Neural progenitor cell (in vitro differentiated cells): Measurements from ENCODE around the gene GM2A. TPM values are rescaled to one million over a fixed set of nuclear protein-coding genes. Genes with fewer than 3 reads are reported as not detected.

Source experiments
- DNase-seq: peaks from one replicate; pipeline ENCODE4 v3.0.0-alpha.2; 2016; ENCODE audit warnings: low spot score
- H2AFZ ChIP-seq: fragments of 200-600 bp; sonication (generic); replicated peaks from 2 replicates; pipeline ENCODE4 v1.6.1; 2016; ENCODE audit warnings: antibody characterized with exemption
- H3F3A ChIP-seq: fragments of 200-600 bp; sonication (generic); 2 replicates; pipeline ENCODE4 v1.6.1; 2016; ENCODE audit warnings: antibody characterized with exemption, low read depth
- H3K27ac ChIP-seq: fragments of 200-600 bp; sonication (generic); 2 replicates; pipeline ENCODE4 v1.5.1; 2016; ENCODE audit warnings: mild to moderate bottlenecking
- H3K27me3 ChIP-seq: fragments of 200-600 bp; sonication (generic); 2 replicates; pipeline ENCODE4 v1.6.1; 2016; ENCODE audit warnings: mild to moderate bottlenecking, moderate library complexity
- H3K36me3 ChIP-seq: fragments of 200-600 bp; sonication (generic); 2 replicates; pipeline ENCODE4 v1.5.1; 2016
- H3K4me1 ChIP-seq: fragments of 200-600 bp; sonication (generic); 2 replicates; pipeline ENCODE4 v1.6.1; 2016; ENCODE audit warnings: mixed run types
- H3K4me2 ChIP-seq: fragments of 200-600 bp; sonication (generic); 2 replicates; pipeline ENCODE4 v1.6.1; 2016
- H3K4me3 ChIP-seq: fragments of 200-600 bp; sonication (generic); 2 replicates; pipeline ENCODE4 v1.5.1; 2016
- H3K79me2 ChIP-seq: fragments of 200-600 bp; sonication (generic); 2 replicates; pipeline ENCODE4 v1.6.1; 2016; ENCODE audit warnings: low read depth
- H3K9ac ChIP-seq: fragments of 200-600 bp; sonication (generic); 2 replicates; pipeline ENCODE4 v1.6.1; 2016
- H3K9me3 ChIP-seq: fragments of 200-600 bp; sonication (generic); 2 replicates; pipeline ENCODE4 v1.5.1; 2016; ENCODE audit warnings: low read depth
- H4K20me1 ChIP-seq: fragments of 200-600 bp; sonication (generic); 2 replicates; pipeline ENCODE4 v1.6.1; 2016; ENCODE audit warnings: low read depth
- H3K27ac Mint-ChIP-seq: 3 replicates; pipeline ENCODE4 v1.8.0; 2021; ENCODE audit warnings: mixed read lengths
- H3K27me3 Mint-ChIP-seq: 2 replicates; pipeline ENCODE4 v1.8.0; 2022; ENCODE audit warnings: low read depth, mild to moderate bottlenecking, inconsistent platforms, moderate library complexity, mixed read lengths; ENCODE audit not compliant: insufficient read depth
- H3K36me3 Mint-ChIP-seq: 3 replicates; pipeline ENCODE4 v1.8.0; 2021; ENCODE audit warnings: mixed read lengths
- H3K4me1 Mint-ChIP-seq: 3 replicates; pipeline ENCODE4 v1.8.0; 2021; ENCODE audit warnings: mixed read lengths
- H3K4me3 Mint-ChIP-seq: 3 replicates; pipeline ENCODE4 v1.8.0; 2021; ENCODE audit warnings: mild to moderate bottlenecking, moderate library complexity, mixed read lengths
- H3K9me3 Mint-ChIP-seq: 3 replicates; pipeline ENCODE4 v1.8.0; 2020; ENCODE audit warnings: mixed read lengths
- EZH2 ChIP-seq: fragments of 200-600 bp; sonication (generic); IDR thresholded peaks from 2 replicates; pipeline ENCODE4 v1.6.1; 2017; ENCODE audit warnings: antibody characterized with exemption, mild to moderate bottlenecking, moderate library complexity
- EZH2phosphoT487 ChIP-seq: fragments of 200-600 bp; sonication (generic); IDR thresholded peaks from 2 replicates; pipeline ENCODE4 v1.6.1; 2017; ENCODE audit warnings: antibody characterized with exemption
- total RNA-seq: library from RNA; depleted of rRNA; stranded (reverse); fragments of >200 nt; gene quantifications from 2 replicates; pipeline ENCODE4 v1.2.3, GENCODE V29; 2015; ENCODE audit warnings: low replicate concordance
- TF ChIP-seq, protein P1 (sequence below): fragments of 200-600 bp; sonication (generic); IDR thresholded peaks from 2 replicates; pipeline ENCODE4 v1.5.1; 2017; ENCODE audit warnings: antibody characterized with exemption, mild to moderate bottlenecking

Gene GM2A
- total RNA-seq, 1 donor from 2014 or later, result 19.4 TPM

DNA sequence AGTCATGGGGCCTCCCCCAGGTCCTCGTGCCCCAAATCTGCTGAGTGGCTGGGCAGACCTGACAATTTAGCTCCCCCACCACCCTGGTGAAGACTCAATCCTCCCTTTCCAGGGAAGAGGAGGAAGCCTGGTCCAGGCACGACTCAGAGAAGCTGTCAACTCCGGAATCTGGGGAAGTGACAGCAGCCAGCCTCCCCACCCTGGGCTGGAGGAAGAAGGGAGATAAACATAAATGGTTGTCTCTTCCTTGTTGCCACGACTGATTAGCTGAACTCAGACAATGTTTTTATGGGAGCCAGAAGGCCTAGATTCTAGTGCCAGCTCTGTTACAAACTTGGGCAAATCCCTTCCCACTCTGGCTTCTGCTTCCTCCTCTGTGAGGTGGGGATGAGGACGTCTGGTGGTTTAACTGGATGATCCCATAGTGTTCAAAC, 44.5 kb upstream of the GM2A start:
- H3K27me3 ChIP-seq, result no peaks in the 10 kb centered on the region
- no peak overlapping the region for H2AFZ ChIP-seq
- H3K4me3 Mint-ChIP-seq, result no peak overlapping the region

GRCh38 chr5:151212406-151212798, 40.6 kb upstream of the GM2A start:
- no peak overlapping the region for H3K27ac ChIP-seq

More for the DNA sequence above, 44.5 kb upstream of the GM2A start:
- Histone ChIP-seq H3K4me1 (peaks cover under 1% of the 10 kb centered on the region), H3K4me3 (no peak overlapping the region), H3K79me2 (no peaks in the 10 kb centered on the region), H3K9me3 (no peaks in the 10 kb centered on the region), H4K20me1 (no peaks in the 10 kb centered on the region), H3F3A (no peaks in the 10 kb centered on the region), H3K4me2 (no peak overlapping the region), H3K9ac (no peak overlapping the region), H3K27ac (no peak overlapping the region), H3K36me3 (no peaks in the 10 kb centered on the region)
- H3K4me1 Mint-ChIP-seq, result no peaks in the 10 kb centered on the region
- no peaks in the 10 kb centered on the region for H3K9me3 Mint-ChIP-seq
- no peak for DNase-seq
- TF ChIP-seq EZH2phosphoT487, result no peak
- no peaks in the 10 kb centered on the region for H3K36me3 Mint-ChIP-seq
- peaks cover 2% of the 10 kb centered on the region for H3K27me3 Mint-ChIP-seq
- H3K27ac Mint-ChIP-seq, result peak overlapping the region; percentile 40

DNA sequence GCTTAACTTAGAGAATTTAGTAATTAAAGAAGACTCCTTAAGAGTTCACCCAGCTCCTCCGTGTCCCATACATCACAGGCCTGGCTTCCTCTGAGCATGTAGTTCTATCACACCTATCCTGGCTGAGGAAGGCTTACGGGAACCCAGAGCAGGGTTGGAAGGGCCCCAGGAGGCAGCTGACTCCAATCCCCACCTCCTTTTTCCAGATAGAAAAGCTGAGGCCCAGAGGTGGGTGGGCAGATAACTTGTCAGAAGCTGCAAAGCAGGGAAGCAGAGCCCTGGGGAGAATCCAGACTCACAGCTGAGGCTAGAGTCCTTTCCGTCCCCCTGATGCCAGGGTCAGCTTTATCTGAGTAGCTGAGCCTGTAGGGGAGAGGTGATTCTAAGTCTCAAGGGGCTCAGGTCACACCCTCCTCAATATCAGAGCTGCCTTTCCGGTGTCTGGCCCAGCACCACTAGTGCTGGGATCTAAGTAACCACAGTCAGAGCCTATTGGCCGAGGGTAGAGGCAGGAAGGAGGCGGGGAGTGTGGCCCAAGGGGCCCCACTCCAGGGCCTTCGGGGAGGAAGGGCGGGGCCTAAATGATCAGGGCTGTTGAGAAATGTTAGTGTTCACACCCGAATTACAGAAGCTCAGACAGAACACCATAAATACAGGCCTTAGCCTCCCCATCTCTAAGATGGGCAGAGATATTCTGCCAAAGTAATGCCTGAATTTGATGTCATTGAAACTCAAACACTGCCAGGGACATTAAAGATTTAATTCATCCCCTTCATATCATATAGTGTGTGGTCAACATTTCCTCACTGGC, 39.0 kb upstream of the GM2A start:
- H3K9me3 Mint-ChIP-seq, result no peaks in the 10 kb centered on the region
- Histone ChIP-seq H3K4me2 (no peak overlapping the region), H3K27me3 (no peaks in the 10 kb centered on the region), H3F3A (no peaks in the 10 kb centered on the region), H4K20me1 (no peaks in the 10 kb centered on the region), H3K9ac (no peak overlapping the region), H3K79me2 (no peaks in the 10 kb centered on the region), H3K27ac (no peak overlapping the region), H3K4me3 (no peak overlapping the region), H3K36me3 (no peaks in the 10 kb centered on the region), H2AFZ (peak overlapping the region; percentile 87), H3K4me1 (peaks cover 6% of the 10 kb centered on the region), H3K9me3 (no peaks in the 10 kb centered on the region)
- peaks cover 4% of the 10 kb centered on the region for H3K27me3 Mint-ChIP-seq
- H3K36me3 Mint-ChIP-seq, result no peaks in the 10 kb centered on the region
- TF ChIP-seq, protein P1, sequence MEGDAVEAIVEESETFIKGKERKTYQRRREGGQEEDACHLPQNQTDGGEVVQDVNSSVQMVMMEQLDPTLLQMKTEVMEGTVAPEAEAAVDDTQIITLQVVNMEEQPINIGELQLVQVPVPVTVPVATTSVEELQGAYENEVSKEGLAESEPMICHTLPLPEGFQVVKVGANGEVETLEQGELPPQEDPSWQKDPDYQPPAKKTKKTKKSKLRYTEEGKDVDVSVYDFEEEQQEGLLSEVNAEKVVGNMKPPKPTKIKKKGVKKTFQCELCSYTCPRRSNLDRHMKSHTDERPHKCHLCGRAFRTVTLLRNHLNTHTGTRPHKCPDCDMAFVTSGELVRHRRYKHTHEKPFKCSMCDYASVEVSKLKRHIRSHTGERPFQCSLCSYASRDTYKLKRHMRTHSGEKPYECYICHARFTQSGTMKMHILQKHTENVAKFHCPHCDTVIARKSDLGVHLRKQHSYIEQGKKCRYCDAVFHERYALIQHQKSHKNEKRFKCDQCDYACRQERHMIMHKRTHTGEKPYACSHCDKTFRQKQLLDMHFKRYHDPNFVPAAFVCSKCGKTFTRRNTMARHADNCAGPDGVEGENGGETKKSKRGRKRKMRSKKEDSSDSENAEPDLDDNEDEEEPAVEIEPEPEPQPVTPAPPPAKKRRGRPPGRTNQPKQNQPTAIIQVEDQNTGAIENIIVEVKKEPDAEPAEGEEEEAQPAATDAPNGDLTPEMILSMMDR, result no peak
- TF ChIP-seq EZH2phosphoT487, result no peak
- TF ChIP-seq EZH2, result no peak
- H3K27ac Mint-ChIP-seq, result no peak overlapping the region
- no peak for DNase-seq
- peaks cover 7% of the 10 kb centered on the region for H3K4me1 Mint-ChIP-seq
- no peak overlapping the region for H3K4me3 Mint-ChIP-seq

More at GRCh38 chr5:151212406-151212798, 40.6 kb upstream of the GM2A start:
- no peak for DNase-seq
- H3K9ac ChIP-seq, result no peak overlapping the region
- Mint-ChIP-seq H3K27me3 (peaks cover 2% of the 10 kb centered on the region), H3K9me3 (no peaks in the 10 kb centered on the region), H3K27ac (no peak overlapping the region), H3K4me1 (peaks cover 7% of the 10 kb centered on the region), H3K4me3 (no peak overlapping the region), H3K36me3 (no peaks in the 10 kb centered on the region)
- H3K4me2 ChIP-seq, result no peak overlapping the region
- no peak overlapping the region for H2AFZ ChIP-seq
- peaks cover 6% of the 10 kb centered on the region for H3K4me1 ChIP-seq
- H4K20me1 ChIP-seq, result no peaks in the 10 kb centered on the region
- H3K27me3 ChIP-seq, result no peaks in the 10 kb centered on the region
- no peak for TF ChIP-seq EZH2
- TF ChIP-seq EZH2phosphoT487, result no peak
- H3K4me3 ChIP-seq, result no peak overlapping the region
- H3K9me3 ChIP-seq, result no peaks in the 10 kb centered on the region
- no peaks in the 10 kb centered on the region for H3K36me3 ChIP-seq
- no peaks in the 10 kb centered on the region for H3K79me2 ChIP-seq
- no peaks in the 10 kb centered on the region for H3F3A ChIP-seq

DNA sequence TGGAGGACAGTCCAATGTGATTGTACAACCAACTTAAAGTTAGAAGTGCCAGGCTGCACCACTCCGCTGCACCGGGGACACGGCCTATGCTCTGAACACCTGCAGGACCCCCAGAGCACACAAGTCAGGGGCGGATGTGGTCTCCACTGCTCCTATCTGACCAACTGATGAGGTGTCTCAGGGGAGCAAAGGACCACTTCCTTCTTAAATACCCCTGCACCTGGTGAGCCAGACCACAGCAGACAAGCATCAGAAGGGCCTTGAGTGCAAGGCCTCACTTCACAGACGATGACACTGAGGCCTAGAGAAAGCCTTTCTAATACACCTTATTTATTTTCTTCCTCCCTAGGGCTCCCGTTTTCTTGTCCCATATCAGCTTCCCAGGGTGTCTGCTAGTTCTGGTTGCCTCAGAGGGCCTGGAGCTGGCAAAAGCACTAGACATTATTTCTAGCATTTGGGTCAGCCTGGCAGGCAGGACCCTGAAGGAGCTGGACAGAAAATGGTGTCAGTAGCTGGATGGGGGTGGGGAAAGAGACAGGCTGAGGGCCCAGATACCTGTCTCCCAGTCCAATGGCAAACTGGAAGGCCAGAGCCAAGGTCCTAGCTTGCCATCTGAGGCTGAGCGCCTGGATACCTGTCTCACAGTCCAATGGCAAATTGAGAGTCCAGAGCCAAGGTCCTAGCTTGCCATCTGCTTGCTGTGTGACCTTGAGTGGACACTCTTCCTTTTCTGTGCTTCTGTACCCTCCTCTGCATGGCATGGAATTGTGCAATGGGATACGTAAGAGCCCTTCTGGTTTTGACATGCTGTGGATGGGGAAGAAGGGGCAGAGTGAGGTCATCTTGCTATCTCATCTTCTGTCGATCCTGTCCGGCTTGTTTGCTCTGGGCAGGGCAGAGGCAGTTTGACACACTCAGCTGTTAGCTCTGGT, 38.1 kb upstream of the GM2A start:
- Histone ChIP-seq H3K79me2 (no peaks in the 10 kb centered on the region), H3K9ac (no peak overlapping the region), H3K9me3 (no peaks in the 10 kb centered on the region), H3K4me1 (peaks cover 6% of the 10 kb centered on the region), H3K4me2 (no peak overlapping the region), H3K27me3 (no peaks in the 10 kb centered on the region), H2AFZ (no peak overlapping the region), H3F3A (no peaks in the 10 kb centered on the region), H3K27ac (no peak overlapping the region), H3K4me3 (no peak overlapping the region), H4K20me1 (no peaks in the 10 kb centered on the region), H3K36me3 (no peaks in the 10 kb centered on the region)
- Mint-ChIP-seq H3K27ac (peak overlapping the region; percentile 21), H3K9me3 (no peaks in the 10 kb centered on the region), H3K36me3 (no peaks in the 10 kb centered on the region), H3K4me3 (no peak overlapping the region), H3K4me1 (peaks cover 7% of the 10 kb centered on the region), H3K27me3 (peaks cover 4% of the 10 kb centered on the region)
- DNase-seq, result no peak
- TF ChIP-seq EZH2phosphoT487 (no peak), EZH2 (no peak)
- TF ChIP-seq, protein P1, result no peak
